ENCODE results near the gene CDK15.
A peak's percentile ranks its signal among the peaks of the same experiment; 100 is the strongest.
"Not testable (repeated sequence)": the region's sequence is repeated elsewhere in the genome, so short reads cannot be mapped to it uniquely, and the experiment has no call there.

CDK15 gene

DNA sequence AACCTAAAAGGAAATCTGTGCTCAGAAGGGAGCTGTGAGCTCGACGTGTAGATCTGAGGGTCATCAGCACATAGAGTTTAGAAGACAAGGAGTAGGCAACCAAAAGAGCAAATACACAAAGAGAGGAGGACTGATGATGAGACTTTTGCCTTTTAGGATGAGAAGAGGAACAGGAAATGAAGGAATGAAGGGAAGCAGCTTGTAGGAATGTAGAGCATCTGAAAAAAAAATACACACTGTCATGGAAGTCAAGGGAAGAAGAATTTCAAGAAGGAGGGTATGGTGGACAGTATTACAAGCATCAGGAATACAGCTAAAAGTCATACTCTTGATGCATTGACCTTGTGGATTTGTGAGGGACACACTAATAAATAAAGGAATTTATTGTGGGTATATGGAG is 21.9 kb downstream of the CDK15 start:
- no peak for DNase-seq (ENCODE audit: low read depth in 1 of 2, low spot score in 1 of 2)

DNA sequence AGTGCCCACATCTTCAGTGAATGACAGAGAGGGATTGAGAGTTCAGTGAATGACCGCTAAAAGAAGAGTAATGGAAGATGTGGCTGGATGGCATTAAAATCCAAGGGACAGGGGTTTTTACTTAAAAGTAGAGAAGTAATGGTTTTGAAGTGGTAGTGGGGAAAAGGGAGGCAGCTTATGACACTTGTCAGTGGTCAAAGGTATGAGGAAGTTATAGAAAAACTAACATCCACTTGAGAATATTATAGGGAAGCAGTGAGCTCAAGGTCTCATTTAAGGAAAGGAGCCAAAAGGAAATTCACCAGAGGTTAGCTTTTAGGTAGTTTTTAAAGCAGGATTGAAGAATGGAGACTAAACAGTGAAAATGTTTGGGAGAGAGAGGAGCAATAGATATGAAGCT is 24.3 kb downstream of the CDK15 start:
- no peak for DNase-seq (ENCODE audit: low read depth in 1 of 2, low spot score in 1 of 2)

GRCh38 chr2:201831469-201831868 is 25.1 kb downstream of the CDK15 start:
- DNase-seq (ENCODE audit: low read depth in 1 of 2, low spot score in 1 of 2): no peak

DNA sequence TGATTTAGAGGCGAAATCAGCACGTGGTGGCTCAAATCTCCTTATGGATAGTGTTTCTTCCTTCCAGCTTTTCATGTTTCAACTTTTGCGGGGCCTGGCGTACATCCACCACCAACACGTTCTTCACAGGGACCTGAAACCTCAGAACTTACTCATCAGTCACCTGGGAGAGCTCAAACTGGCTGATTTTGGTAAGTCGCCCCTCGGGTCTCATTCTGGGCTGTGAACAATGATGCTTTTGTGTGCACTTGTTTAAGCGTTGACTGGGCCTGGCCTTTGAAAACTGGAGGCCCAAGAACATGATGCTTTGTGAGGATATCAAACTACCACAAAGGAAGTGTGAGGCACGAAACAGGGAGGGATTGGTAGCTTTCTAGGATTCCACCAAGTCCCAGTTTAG is 27.4 kb downstream of the CDK15 start:
- no peak for DNase-seq (ENCODE audit: low read depth in 1 of 2, low spot score in 1 of 2)

DNA sequence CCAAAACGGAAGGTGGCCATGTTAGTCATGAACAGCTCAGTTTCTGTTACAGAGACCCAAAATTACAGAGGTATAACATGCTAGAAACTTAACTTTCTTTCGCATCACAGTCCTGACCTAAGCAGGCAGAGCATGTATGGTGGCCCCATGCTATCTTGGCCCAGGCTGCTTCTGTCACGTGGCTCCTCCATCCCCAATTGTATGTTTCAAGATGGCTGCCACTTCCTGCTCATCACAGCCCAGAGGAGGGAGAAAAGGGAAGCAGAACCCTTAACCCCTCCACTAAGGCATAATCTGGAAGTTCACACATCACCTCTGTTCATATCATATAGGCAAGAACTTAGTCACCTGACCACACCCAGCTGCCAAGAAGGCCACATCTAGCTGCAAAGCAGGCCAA is 28.7 kb downstream of the CDK15 start:
- no peak for DNase-seq (ENCODE audit: low read depth in 1 of 2, low spot score in 1 of 2)

- no peak for DNase-seq (ENCODE audit: low read depth in 1 of 2, low spot score in 1 of 2)
Measured at GRCh38 chr2:201837391-201837790, 31.1 kb downstream of the CDK15 start.

GRCh38 chr2:201837824-201838431 is 31.6 kb downstream of the CDK15 start:
- no peak for DNase-seq (ENCODE audit: low read depth in 1 of 2, low spot score in 1 of 2)

DNA sequence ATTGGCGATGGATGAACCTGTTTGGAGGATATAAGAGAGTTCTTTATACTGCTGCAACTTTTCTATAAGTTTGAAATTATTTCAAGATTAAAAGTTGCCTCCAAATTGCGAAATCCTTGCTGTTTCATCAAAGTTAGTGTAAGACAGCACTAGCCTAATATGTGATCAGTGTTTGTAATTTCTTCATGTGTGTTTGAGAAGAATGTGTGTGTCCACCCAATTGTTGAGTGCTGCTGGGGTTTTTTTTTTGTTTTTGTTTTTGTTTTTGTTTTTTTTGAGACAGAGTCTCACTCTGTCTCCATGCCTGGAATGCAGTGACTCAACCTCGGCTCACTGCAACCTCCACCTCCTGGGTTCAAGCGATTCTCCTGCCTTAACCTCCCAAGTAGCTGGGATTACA is 33.4 kb downstream of the CDK15 start:
- DNase-seq (ENCODE audit: low read depth in 1 of 2, low spot score in 1 of 2): no peak

DNA sequence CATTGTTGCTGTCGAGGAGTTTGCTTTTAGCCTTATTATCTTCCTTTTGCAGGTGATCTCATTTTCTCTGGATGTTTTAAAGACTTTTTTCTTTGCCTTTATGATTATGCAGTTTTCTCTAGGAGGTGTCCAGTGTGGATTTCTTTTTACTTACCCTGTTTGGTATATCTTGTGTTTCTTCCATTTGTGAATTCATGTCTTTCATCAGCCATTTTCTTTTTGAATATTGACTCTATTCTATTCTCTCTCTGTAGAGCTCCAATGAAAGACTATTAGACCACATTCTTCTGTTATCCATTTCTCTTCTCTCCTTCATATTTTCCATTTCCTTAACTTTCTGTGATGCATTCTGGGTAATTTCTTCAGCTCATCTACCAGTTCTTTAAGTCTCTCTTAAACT is 34.4 kb downstream of the CDK15 start:
- no peak for DNase-seq (ENCODE audit: low read depth in 1 of 2, low spot score in 1 of 2)

- no peak for DNase-seq (ENCODE audit: low read depth in 1 of 2, low spot score in 1 of 2)
Measured at GRCh38 chr2:201842131-201842860, 36.0 kb downstream of the CDK15 start.

GRCh38 chr2:201844922-201845321 is 38.6 kb downstream of the CDK15 start:
- DNase-seq (ENCODE audit: low read depth in 1 of 2, low spot score in 1 of 2): not testable (repeated sequence)

DNA sequence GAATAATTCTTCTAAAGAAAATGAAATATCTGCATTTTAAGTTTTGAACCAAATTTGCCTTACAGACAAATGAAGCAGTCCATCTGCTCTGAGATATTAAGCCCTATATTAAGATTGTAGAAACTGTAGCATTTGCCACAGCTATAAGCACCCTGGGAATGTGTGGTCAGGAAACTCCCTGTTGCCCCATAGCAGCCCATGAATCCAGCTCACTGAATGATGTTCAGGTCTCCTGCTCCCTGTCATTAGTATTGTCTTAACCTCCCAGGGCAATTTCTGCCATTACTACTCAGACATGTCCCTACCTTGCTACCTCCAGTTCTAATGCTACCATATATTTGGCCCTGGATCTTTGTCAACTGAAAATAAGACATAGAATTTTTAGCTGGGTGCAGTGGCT is 41.1 kb downstream of the CDK15 start:
- no peak for DNase-seq (ENCODE audit: low read depth in 1 of 2, low spot score in 1 of 2)

- no peak for DNase-seq (ENCODE audit: low read depth in 1 of 2, low spot score in 1 of 2)
Measured at GRCh38 chr2:201852462-201852861, 46.1 kb downstream of the CDK15 start.

DNA sequence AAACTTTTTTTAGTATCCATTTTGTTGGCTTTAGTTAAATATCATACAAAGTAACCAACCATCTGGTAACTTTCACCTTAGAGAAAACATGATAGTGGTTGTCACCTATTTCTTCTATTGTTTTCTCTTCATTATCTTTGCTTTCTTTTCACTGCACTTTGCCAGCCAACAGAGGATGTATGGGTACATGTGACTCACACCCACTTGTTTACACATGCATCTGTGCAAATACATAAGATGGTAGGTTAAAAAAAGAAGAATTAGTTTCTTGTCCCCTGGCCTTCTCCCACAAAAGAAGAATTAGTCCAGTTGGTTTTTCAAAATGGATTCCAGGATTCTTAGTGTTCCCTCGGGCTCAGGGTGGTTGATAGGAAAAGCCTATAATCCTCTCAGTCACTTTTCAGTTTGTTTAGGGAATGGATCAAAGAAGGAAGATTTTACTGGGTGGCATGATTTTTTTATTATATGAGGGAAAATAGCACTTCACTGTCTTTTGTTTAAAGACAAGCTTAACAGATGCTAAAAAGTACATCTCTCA is 46.6 kb downstream of the CDK15 start:
- no peak for DNase-seq (ENCODE audit: low read depth in 1 of 2, low spot score in 1 of 2)

DNA sequence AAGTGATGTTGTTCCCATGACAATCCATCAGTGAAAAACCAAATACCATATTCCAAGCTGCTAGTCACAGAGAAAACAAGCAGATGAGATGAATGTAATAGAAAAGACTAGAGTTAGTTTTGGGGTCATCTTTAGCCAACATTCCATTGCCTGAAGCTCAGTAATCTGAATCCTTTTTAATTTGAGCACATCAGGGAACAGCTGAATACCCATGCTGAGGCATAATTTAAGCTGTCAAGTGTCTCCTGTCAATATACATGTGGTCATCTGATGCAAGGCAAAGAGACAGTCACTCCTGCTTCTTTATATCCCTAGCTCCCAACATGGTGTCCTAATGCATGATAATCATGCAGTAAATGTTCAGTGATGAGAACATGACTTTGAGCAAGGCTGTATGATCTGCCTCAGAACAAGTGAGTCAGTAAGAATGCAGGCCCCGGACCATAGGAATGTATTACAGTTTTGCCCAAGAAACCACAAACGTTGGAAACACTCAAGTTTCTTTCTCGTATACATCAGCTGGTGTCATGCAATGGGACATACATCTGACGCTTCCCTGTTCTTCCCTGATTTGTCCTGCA is 48.0 kb downstream of the CDK15 start:
- no peak for DNase-seq (ENCODE audit: low read depth in 1 of 2, low spot score in 1 of 2)

GRCh38 chr2:201854841-201855240 is 48.5 kb downstream of the CDK15 start:
- no peak for DNase-seq (ENCODE audit: low read depth in 1 of 2, low spot score in 1 of 2)

DNA sequence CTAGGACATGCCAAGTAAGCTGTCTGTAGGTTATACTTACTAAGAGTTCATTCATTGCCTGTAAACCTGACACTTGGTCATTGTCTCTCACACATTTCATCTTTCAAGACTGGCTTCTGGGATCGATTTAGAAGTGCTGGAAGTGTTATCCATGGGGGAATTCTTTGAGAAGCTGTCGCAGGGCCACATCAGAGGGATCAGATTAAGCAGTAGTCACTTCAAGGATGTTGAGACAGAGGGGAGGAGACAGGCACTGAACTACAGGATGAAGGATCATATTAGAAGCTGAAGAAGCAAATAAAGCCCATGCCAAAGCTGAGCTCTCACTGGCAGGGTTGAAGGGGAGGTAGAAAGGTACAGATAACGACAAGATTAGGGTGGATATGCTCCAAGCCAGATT is 49.0 kb downstream of the CDK15 start:
- DNase-seq (ENCODE audit: low read depth in 1 of 2, low spot score in 1 of 2): no peak

- DNase-seq (ENCODE audit: low read depth in 1 of 2, low spot score in 1 of 2): no peak
Measured at GRCh38 chr2:201857326-201857725, 51.0 kb downstream of the CDK15 start.

- DNase-seq (ENCODE audit: low read depth in 1 of 2, low spot score in 1 of 2): peak in 1 of 2 donors; percentile 12
Measured at GRCh38 chr2:201858281-201859184, 52.2 kb downstream of the CDK15 start.

GRCh38 chr2:201859949-201860348 is 53.6 kb downstream of the CDK15 start:
- DNase-seq (ENCODE audit: low read depth in 1 of 2, low spot score in 1 of 2): no peak

DNA sequence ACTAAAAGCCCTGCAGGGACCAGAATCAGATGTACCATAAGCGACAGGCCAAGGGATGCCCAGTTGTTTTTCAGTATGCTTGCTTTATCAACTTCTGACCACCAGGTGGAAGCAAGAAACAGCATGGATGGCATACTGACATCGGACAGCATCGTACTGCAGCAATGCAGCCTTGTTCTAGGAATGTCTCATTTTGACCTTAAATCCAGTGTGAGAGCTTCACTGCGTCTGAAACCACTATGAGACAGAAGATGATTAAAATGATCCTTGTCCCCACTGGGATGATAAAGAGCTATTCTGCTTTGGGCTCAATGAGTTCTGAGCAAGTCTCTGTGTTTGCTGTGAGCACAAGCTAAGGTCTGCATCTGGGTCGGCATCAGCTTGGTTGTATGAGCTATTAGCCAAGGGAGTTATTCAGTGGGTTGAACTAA is 54.3 kb downstream of the CDK15 start:
- peak in 1 of 2 donors; percentile 39 for DNase-seq (ENCODE audit: low read depth in 1 of 2, low spot score in 1 of 2)

All from activated CD4-positive, alpha-beta T cell treated with anti-CD3 and anti-CD28 coated beads, Interleukin-2, amount 50 U/mL, for 24 hours (primary cell).